Measurements from ENCODE around the gene ART5.
"Not testable (repeated sequence)": the region's sequence is repeated elsewhere in the genome, so short reads cannot be mapped to it uniquely, and the experiment has no call there.

The ART5 gene

GRCh38 chr11:3614742-3615171, 27.0 kb downstream of the ART5 start:
- Histone ChIP-seq H3K4me3 (ENCODE audit: low read length) (no peak overlapping the region), H3K9ac (ENCODE audit: low read depth, low read length) (no peak overlapping the region), H3K4me1 (ENCODE audit: control insufficient read depth, insufficient read depth, low read length) (peaks cover 6% of the 10 kb centered on the region), H3K4me2 (ENCODE audit: low read length) (no peak overlapping the region), H3K9me3 (replicated peaks; ENCODE audit: low read length) (no peaks in the 10 kb centered on the region), H3K27me3 (ENCODE audit: control insufficient read depth, insufficient read depth, low read length) (peaks cover 2% of the 10 kb centered on the region), H3K36me3 (ENCODE audit: insufficient read depth, low read length) (no peaks in the 10 kb centered on the region)

- H3K4me1 ChIP-seq (ENCODE audit: control insufficient read depth, insufficient read depth, low read length), result peaks cover 6% of the 10 kb centered on the region
- no peak overlapping the region for H3K9ac ChIP-seq (ENCODE audit: low read depth, low read length)
- H3K9me3 ChIP-seq (replicated peaks; ENCODE audit: low read length), result no peaks in the 10 kb centered on the region
- no peaks in the 10 kb centered on the region for H3K36me3 ChIP-seq (ENCODE audit: insufficient read depth, low read length)
- H3K4me2 ChIP-seq (ENCODE audit: low read length), result no peak overlapping the region
- H3K4me3 ChIP-seq (ENCODE audit: low read length), result no peak overlapping the region
- peaks cover 2% of the 10 kb centered on the region for H3K27me3 ChIP-seq (ENCODE audit: control insufficient read depth, insufficient read depth, low read length)
These were observed 27.6 kb downstream of the ART5 start for GRCh38 chr11:3613998-3614741.

- H3K36me3 ChIP-seq (ENCODE audit: insufficient read depth, low read length), result no peaks in the 10 kb centered on the region
- peaks cover 6% of the 10 kb centered on the region for H3K4me1 ChIP-seq (ENCODE audit: control insufficient read depth, insufficient read depth, low read length)
- H3K9ac ChIP-seq (ENCODE audit: low read depth, low read length), result no peak overlapping the region
- no peaks in the 10 kb centered on the region for H3K9me3 ChIP-seq (replicated peaks; ENCODE audit: low read length)
- no peak overlapping the region for H3K4me3 ChIP-seq (ENCODE audit: low read length)
- H3K27me3 ChIP-seq (ENCODE audit: control insufficient read depth, insufficient read depth, low read length), result peaks cover 2% of the 10 kb centered on the region
- H3K4me2 ChIP-seq (ENCODE audit: low read length), result no peak overlapping the region
These were observed 29.7 kb downstream of the ART5 start for GRCh38 chr11:3611976-3612678.

GRCh38 chr11:3610846-3611245, 30.9 kb downstream of the ART5 start:
- no peak overlapping the region for H3K4me2 ChIP-seq (ENCODE audit: low read length)
- H3K4me3 ChIP-seq (ENCODE audit: low read length), result no peak overlapping the region
- no peaks in the 10 kb centered on the region for H3K9me3 ChIP-seq (replicated peaks; ENCODE audit: low read length)
- no peak overlapping the region for H3K9ac ChIP-seq (ENCODE audit: low read depth, low read length)
- no peaks in the 10 kb centered on the region for H3K36me3 ChIP-seq (ENCODE audit: insufficient read depth, low read length)
- no peaks in the 10 kb centered on the region for H3K4me1 ChIP-seq (ENCODE audit: control insufficient read depth, insufficient read depth, low read length)
- H3K27me3 ChIP-seq (ENCODE audit: control insufficient read depth, insufficient read depth, low read length), result peaks cover 4% of the 10 kb centered on the region

GRCh38 chr11:3609416-3610265, 32.2 kb downstream of the ART5 start:
- Histone ChIP-seq H3K9me3 (replicated peaks; ENCODE audit: low read length) (no peaks in the 10 kb centered on the region), H3K4me3 (ENCODE audit: low read length) (no peak overlapping the region), H3K4me1 (ENCODE audit: control insufficient read depth, insufficient read depth, low read length) (no peaks in the 10 kb centered on the region), H3K9ac (ENCODE audit: low read depth, low read length) (no peak overlapping the region), H3K27me3 (ENCODE audit: control insufficient read depth, insufficient read depth, low read length) (peaks cover 16% of the 10 kb centered on the region), H3K4me2 (ENCODE audit: low read length) (no peak overlapping the region), H3K36me3 (ENCODE audit: insufficient read depth, low read length) (no peaks in the 10 kb centered on the region)

- no peak overlapping the region for H3K9ac ChIP-seq (ENCODE audit: low read depth, low read length)
- no peaks in the 10 kb centered on the region for H3K9me3 ChIP-seq (replicated peaks; ENCODE audit: low read length)
- H3K4me2 ChIP-seq (ENCODE audit: low read length), result no peak overlapping the region
- H3K36me3 ChIP-seq (ENCODE audit: insufficient read depth, low read length), result no peaks in the 10 kb centered on the region
- no peak overlapping the region for H3K4me3 ChIP-seq (ENCODE audit: low read length)
- no peaks in the 10 kb centered on the region for H3K4me1 ChIP-seq (ENCODE audit: control insufficient read depth, insufficient read depth, low read length)
- H3K27me3 ChIP-seq (ENCODE audit: control insufficient read depth, insufficient read depth, low read length), result peaks cover 21% of the 10 kb centered on the region
These were observed 36.0 kb downstream of the ART5 start for GRCh38 chr11:3605771-3606203.

GRCh38 chr11:3605283-3605662, 36.5 kb downstream of the ART5 start:
- peaks cover 21% of the 10 kb centered on the region for H3K27me3 ChIP-seq (ENCODE audit: control insufficient read depth, insufficient read depth, low read length)
- H3K4me2 ChIP-seq (ENCODE audit: low read length), result no peak overlapping the region
- no peaks in the 10 kb centered on the region for H3K36me3 ChIP-seq (ENCODE audit: insufficient read depth, low read length)
- no peaks in the 10 kb centered on the region for H3K4me1 ChIP-seq (ENCODE audit: control insufficient read depth, insufficient read depth, low read length)
- H3K9ac ChIP-seq (ENCODE audit: low read depth, low read length), result no peak overlapping the region
- no peak overlapping the region for H3K4me3 ChIP-seq (ENCODE audit: low read length)
- no peaks in the 10 kb centered on the region for H3K9me3 ChIP-seq (replicated peaks; ENCODE audit: low read length)

- H3K4me2 ChIP-seq (ENCODE audit: low read length), result no peak overlapping the region
- H3K4me1 ChIP-seq (ENCODE audit: control insufficient read depth, insufficient read depth, low read length), result no peaks in the 10 kb centered on the region
- H3K4me3 ChIP-seq (ENCODE audit: low read length), result no peak overlapping the region
- H3K9me3 ChIP-seq (replicated peaks; ENCODE audit: low read length), result no peaks in the 10 kb centered on the region
- peaks cover 21% of the 10 kb centered on the region for H3K27me3 ChIP-seq (ENCODE audit: control insufficient read depth, insufficient read depth, low read length)
- H3K36me3 ChIP-seq (ENCODE audit: insufficient read depth, low read length), result no peaks in the 10 kb centered on the region
- H3K9ac ChIP-seq (ENCODE audit: low read depth, low read length), result no peak overlapping the region
These were observed 37.6 kb downstream of the ART5 start for GRCh38 chr11:3604167-3604566.

GRCh38 chr11:3600201-3600600, 41.6 kb downstream of the ART5 start:
- H3K4me1 ChIP-seq (ENCODE audit: control insufficient read depth, insufficient read depth, low read length); H3K9me3 ChIP-seq (replicated peaks; ENCODE audit: low read length); H3K4me2 ChIP-seq (ENCODE audit: low read length); H3K4me3 ChIP-seq (ENCODE audit: low read length); H3K9ac ChIP-seq (ENCODE audit: low read depth, low read length); H3K36me3 ChIP-seq (ENCODE audit: insufficient read depth, low read length): not testable (repeated sequence)
- peaks cover 12% of the 10 kb centered on the region for H3K27me3 ChIP-seq (ENCODE audit: control insufficient read depth, insufficient read depth, low read length)

GRCh38 chr11:3597743-3598142, 44.0 kb downstream of the ART5 start:
- not testable (repeated sequence) for H3K9ac ChIP-seq (ENCODE audit: low read depth, low read length); H3K4me2 ChIP-seq (ENCODE audit: low read length); H3K4me3 ChIP-seq (ENCODE audit: low read length); H3K27me3 ChIP-seq (ENCODE audit: control insufficient read depth, insufficient read depth, low read length); H3K4me1 ChIP-seq (ENCODE audit: control insufficient read depth, insufficient read depth, low read length); H3K9me3 ChIP-seq (replicated peaks; ENCODE audit: low read length); H3K36me3 ChIP-seq (ENCODE audit: insufficient read depth, low read length)

GRCh38 chr11:3591326-3591725, 50.5 kb downstream of the ART5 start:
- H3K9ac ChIP-seq (ENCODE audit: low read depth, low read length); H3K4me1 ChIP-seq (ENCODE audit: control insufficient read depth, insufficient read depth, low read length); H3K4me2 ChIP-seq (ENCODE audit: low read length): not testable (repeated sequence)

More at GRCh38 chr11:3591326-3591725, 50.5 kb downstream of the ART5 start:
- not testable (repeated sequence) for H3K4me3 ChIP-seq (ENCODE audit: low read length); H3K27me3 ChIP-seq (ENCODE audit: control insufficient read depth, insufficient read depth, low read length); H3K36me3 ChIP-seq (ENCODE audit: insufficient read depth, low read length); H3K9me3 ChIP-seq (replicated peaks; ENCODE audit: low read length)
